ENCODE data around the gene SSRP1. TPM values are rescaled to one million over a fixed set of nuclear protein-coding genes. Genes with fewer than 3 reads are reported as not detected.
A peak's percentile ranks its signal among the peaks of the same experiment; 100 is the strongest.
"Not testable (repeated sequence)": the region's sequence is repeated elsewhere in the genome, so short reads cannot be mapped to it uniquely, and the experiment has no call there.

Gene SSRP1
- polyA plus RNA-seq, 3 donors = 165 to 216 (median 212) TPM

DNA sequence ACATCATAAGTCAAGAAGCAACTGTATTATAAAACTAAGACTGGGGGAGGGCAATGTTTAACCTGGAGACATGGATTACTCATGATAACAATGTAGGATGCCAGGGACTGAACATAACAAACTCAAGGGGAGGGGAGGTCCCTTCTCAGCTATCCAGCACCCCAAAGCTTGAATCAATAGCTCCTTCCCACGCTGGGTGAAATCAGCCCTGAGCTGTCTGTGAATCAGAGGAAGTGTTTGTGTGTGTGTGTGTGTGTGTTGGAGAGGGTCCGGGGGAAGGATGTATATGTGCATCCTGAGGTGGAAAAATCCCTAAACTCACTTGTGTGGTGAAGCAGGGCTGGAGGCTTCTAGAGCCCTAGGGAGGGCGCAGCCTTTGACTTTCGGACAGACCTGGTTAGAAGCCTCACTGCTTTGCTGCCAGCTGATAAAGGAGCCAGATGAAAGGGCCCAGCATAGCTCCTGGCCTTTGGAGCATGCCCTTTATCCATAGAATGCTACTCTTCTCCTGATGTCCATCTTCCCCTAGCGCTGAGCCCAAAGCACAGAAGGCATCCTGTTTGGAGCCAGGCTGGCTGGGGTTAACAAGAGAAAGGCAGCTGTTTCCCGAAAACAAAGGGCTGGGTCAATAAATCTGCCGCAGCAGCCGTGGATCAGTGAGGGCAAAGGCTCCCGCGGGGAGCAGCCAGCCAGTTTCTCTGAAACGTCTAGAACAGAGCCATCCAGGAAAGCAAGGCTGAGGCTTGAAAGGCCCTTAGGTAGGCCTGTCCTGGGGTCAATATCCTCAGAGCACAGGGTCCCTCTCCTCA lies 46.7 kb downstream of the SSRP1 start:
- DNase-seq (ENCODE audit: extremely low read depth in 1 of 11, low read depth in 9 of 11, low spot score in 4 of 11) = peak in 3 of 11 donors; percentile 35 to 45 (median 43)

DNA sequence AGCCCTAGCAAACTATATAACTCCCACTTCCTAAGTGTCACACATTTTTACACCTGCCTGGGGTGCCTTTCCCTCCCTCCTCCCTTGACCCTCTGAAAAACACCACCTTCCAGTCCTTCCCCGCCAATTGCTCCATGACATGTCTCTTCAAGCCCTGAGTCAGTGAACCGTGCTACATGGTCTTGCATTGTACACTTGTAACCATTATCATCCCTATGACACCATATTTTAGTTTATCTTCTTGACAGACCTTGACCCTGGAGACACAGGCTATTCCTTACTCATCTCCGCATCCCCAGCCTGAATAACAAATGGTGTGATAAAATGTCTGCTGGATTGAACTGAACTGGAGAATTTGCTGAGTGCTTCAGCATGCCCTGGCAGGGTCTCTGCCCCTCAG lies 47.8 kb downstream of the SSRP1 start:
- no peak for DNase-seq (ENCODE audit: extremely low read depth in 1 of 11, low read depth in 9 of 11, low spot score in 4 of 11)

DNA sequence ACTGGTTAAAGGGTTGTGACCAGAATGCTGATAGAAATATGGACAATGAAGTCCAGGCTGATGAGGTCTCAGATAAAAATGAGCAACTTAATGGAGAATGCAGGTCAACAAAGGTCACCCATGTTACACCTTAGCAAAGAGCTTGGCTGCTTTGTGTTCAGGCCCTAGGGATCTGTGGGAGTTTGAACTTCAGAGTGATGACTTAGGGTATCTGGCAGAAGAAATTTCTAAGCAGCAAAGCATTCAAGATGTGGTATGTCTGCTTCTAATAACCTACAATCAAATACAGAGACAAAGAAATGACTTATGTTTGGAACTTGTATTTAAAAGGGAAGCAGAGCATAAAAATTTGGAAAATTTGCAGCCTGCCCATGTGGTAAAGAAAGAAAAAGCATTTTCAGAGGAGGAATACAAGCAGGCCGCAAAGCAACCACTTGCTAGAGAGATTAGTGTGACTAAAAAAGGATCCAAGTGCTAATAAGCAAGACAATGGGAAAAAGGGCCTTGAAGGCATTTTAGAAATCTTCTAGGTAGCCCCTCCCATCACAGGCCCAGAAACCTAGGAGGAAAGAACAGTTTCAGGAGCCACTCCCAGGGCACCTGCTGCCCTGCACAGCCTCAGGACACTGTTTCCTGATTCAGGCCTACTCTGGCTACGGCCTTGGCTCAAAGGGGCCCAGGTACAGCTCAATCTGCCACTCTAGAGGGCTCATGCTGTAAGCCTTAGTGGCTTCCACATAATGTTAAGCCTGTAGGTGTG lies 52.3 kb downstream of the SSRP1 start:
- no peak for DNase-seq (ENCODE audit: extremely low read depth in 1 of 11, low read depth in 9 of 11, low spot score in 4 of 11)

DNA sequence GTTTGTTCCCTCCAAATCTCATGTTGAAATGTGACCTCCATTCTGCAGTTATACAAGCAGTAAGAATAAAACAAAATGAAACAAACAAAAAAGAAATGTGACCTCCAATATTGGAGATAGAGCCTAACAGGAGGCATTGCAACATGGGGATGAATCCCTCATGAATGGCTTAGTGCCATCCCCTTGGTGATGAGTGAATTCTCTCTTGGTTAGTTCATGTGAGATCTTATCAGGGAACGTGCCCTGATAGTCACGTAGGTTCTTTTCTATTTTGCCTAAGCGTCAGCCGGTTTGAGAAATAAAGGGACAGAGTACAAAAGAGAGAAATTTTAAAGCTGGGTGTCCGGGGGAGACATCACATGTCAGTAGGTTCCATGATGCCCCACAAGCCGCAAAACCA lies 54.1 kb downstream of the SSRP1 start:
- DNase-seq (ENCODE audit: extremely low read depth in 1 of 11, low read depth in 9 of 11, low spot score in 4 of 11) = not testable (repeated sequence)

DNA sequence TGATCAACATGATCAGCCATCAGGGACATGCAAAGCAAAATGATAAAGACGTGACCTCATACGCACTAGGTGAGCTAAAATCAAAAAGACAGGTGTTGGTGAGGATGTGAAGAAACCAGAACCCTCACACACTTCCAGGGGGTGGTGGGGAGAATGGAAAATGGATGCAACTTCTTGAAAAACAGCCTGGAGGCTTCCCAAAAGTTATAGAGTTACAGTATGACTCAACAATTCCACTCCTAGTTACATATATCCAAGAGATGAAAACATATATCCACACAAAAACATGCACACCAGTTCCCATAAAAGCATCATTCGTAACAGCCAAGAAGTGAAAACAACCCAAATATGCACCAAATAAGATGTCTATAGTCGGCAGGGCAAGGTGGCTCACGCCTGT lies 56.6 kb downstream of the SSRP1 start:
- DNase-seq (ENCODE audit: extremely low read depth in 1 of 11, low read depth in 9 of 11, low spot score in 4 of 11) = no peak

DNA sequence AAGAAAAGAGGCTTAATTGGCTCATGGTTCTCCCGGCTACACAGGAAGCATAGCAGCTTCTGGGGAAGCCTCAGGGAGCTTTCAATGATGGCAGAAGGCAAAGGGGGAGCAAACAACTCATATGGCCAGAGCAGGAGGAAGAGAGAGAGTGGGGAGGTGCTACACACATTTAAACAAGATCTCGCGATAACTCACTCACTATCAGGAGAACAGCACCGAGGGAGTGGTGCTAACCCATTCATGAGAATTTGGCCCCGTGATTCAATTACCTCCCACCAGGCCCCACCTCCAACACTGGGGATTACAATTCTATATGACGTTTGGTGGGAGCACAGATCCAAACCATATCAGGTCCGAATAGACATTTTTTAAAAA lies 57.0 kb downstream of the SSRP1 start:
- DNase-seq (ENCODE audit: extremely low read depth in 1 of 11, low read depth in 9 of 11, low spot score in 4 of 11) = no peak

DNA sequence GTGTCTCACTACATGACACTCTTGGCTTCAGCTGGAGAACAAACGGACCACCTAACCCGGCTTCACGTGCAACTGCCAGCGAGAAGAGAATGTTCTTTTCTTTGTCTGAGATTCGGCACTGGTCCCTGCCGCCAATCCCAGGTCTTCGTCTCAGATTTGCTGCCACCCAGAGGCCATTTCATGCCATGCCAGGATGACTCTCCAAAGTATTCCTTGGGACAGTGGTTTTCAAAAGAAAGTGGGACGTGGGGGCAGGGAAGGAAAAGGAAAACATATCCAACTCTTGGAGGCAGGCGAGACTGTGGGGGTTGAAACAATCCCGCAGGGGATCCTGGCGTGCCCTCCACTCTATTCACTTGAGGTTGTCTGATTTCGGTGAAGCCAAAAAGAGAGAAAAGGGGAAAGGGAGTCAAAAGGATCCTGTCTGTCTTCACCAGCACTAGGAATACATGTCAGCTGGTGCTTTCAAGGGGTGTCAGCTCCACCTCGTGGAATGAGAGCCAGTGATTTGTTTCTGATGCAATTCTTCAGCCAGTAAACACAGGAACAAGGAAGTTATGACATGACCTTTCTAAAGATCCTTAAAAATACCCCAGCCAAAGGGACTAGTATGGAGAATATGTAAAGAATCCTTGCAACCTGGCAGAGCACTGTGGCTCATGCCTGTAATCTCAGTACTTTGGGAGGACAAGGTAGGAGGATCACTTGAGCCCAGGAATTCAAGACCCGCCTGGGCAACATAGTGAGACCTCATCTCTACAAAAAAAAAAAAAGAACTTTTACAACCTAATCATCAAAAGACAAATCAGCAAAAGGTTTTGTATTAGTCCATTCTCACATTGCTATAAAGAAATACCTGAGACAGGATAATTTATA lies 57.6 kb downstream of the SSRP1 start:
- DNase-seq (ENCODE audit: extremely low read depth in 1 of 11, low read depth in 9 of 11, low spot score in 4 of 11) = peak in 8 of 11 donors; percentile 53 to 76 (median 62)

DNA sequence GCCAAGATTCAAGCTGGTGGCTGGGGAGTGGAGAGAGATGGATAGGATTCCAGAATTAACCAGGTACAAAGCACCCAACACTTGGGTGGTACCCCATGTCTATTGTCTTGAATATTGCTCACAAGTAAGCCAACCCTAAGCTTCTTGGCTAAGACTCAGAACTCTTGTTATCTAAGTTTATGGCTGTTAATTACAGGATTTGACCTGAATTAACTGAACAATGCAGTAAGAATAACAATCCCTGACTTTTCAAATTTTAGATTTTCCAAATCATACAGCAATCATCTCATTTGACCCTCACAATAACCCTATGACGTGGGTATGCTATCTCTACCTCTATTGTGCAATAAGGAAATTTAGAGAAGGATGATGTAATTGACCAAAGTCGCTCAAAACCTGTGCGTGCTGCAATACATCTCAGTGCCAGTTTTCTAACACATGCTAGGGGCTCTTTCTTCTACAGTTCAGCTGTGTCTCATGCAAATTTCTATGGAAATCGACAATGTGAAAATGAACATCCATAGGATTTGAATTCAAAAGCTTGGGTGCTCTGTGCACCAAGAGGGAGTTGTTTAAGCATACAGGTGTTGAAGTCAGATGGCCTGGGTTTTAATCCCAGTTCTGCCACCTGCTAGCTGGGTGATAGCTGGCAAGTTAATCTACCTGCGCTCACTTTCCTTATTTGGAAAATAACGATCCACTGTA lies 58.6 kb downstream of the SSRP1 start:
- DNase-seq (ENCODE audit: extremely low read depth in 1 of 11, low read depth in 9 of 11, low spot score in 4 of 11) = no peak

DNA sequence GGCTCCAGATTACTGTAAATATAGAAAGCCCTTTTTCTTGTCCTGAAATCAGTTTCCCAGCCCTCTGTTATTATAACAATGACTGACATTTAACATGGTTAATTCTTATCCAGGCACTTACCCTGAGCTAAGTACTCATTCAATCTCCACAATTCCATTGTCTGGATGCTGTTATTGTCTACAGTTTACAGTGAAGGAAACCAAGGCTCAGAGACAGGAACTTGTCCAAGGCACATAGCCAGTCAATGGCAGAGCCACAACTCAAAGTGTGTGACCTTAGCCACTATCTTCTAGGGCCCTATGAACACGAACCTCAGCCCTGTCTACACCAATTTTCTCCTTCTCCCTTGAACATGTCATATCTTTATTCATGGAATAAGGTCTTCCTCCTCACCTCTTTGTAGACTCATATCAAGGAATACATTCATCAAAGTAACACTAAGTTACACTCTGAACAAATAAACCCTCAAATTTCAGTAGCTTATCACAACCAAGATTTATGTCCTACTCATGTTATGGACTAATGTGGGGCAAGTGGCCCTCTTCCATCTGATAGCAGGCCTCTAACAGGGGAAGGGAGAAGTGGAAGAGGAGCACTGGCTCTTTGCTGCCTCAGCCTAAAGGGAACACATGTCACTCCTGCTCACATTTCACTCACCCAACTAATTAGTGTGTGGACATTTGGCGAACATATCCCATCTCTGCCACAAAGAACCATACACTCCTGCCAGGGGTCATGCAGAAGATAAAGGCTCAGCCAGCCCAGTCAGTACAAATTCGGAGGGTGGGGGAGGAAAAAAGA lies 59.3 kb downstream of the SSRP1 start:
- no peak for DNase-seq (ENCODE audit: extremely low read depth in 1 of 11, low read depth in 9 of 11, low spot score in 4 of 11)

Other genes starting within 250 kb of the SSRP1 start
- gene LRRC55, start 153.9 kb downstream of the SSRP1 start, polyA plus RNA-seq (ENCODE audit: insufficient read length in 3 of 3) = 1 to 10 TPM; 2.7 to 4.6 (median 3.0) TPM
- 100 to 1,000 TPM in 1 of 3 donors, 10 to 100 TPM in 2; 73.3 to 105 (median 82.0) TPM for gene APLNR, start 98.6 kb downstream of the SSRP1 start, polyA plus RNA-seq (ENCODE audit: insufficient read length in 3 of 3)
- 10 to 100 TPM; 64.2 to 73.0 (median 66.0) TPM for gene TNKS1BP1, start 10.9 kb downstream of the SSRP1 start, polyA plus RNA-seq (ENCODE audit: insufficient read length in 3 of 3)
- gene P2RX3, start 2.5 kb upstream of the SSRP1 start, polyA plus RNA-seq (ENCODE audit: insufficient read length in 3 of 3) = 1 to 10 TPM in 2 of 3 donors, under 1 TPM in 1; 0.53 to 1.3 (median 1.1) TPM
- gene PRG3, start 45.3 kb upstream of the SSRP1 start, polyA plus RNA-seq (ENCODE audit: insufficient read length in 3 of 3) = 1 to 10 TPM in 1 of 3 donors, under 1 TPM in 2; 0.23 to 1.0 (median 0.59) TPM
- 1 to 10 TPM in 2 of 3 donors, under 1 TPM in 1; 0.98 to 1.8 (median 1.7) TPM for gene PRG2, start 54.8 kb upstream of the SSRP1 start, polyA plus RNA-seq (ENCODE audit: insufficient read length in 3 of 3)
- gene SLC43A3, start 91.2 kb upstream of the SSRP1 start, polyA plus RNA-seq (ENCODE audit: insufficient read length in 3 of 3) = 10 to 100 TPM; 22.0 to 22.2 (median 22.0) TPM
- gene RTN4RL2, start 124.6 kb upstream of the SSRP1 start, polyA plus RNA-seq (ENCODE audit: insufficient read length in 3 of 3) = 1 to 10 TPM; 2.3 to 3.9 (median 2.4) TPM
- gene SLC43A1, start 179.8 kb upstream of the SSRP1 start, polyA plus RNA-seq (ENCODE audit: insufficient read length in 3 of 3) = 1 to 10 TPM; 4.5 to 7.1 (median 6.0) TPM
- 10 to 100 TPM; 32.0 to 40.3 (median 34.9) TPM for gene TIMM10, start 194.9 kb upstream of the SSRP1 start, polyA plus RNA-seq (ENCODE audit: insufficient read length in 3 of 3)
- gene SMTNL1, start 201.7 kb upstream of the SSRP1 start, polyA plus RNA-seq (ENCODE audit: insufficient read length in 3 of 3) = under 1 TPM; 0.28 to 0.59 (median 0.45) TPM
- 10 to 100 TPM; 31.9 to 38.4 (median 35.8) TPM for gene UBE2L6, start 231.8 kb upstream of the SSRP1 start, polyA plus RNA-seq (ENCODE audit: insufficient read length in 3 of 3)

All from renal cortex interstitium (tissue), 11 donors.